GM18861 (cell line): Measurements from ENCODE around the gene SELENON.
"Not testable (repeated sequence)": the region's sequence is repeated elsewhere in the genome, so short reads cannot be mapped to it uniquely, and the experiment has no call there.

Experiments
- ATAC-seq: cut with Tn5 transposase; IDR thresholded peaks from one replicate; pipeline ENCODE4 v1.9.1; 2021; ENCODE audit not compliant: unreplicated experiment

The SELENON gene

GRCh38 chr1:25821630-25822091 is 21.7 kb downstream of the SELENON start:
- ATAC-seq, result no peak

- no peak for ATAC-seq
These were observed 25.6 kb downstream of the SELENON start for GRCh38 chr1:25825605-25826004.

GRCh38 chr1:25826571-25826970 is 26.6 kb downstream of the SELENON start:
- ATAC-seq, result no peak

- no peak for ATAC-seq
These were observed 28.5 kb downstream of the SELENON start for GRCh38 chr1:25828491-25828890.

GRCh38 chr1:25829046-25829445 is 29.1 kb downstream of the SELENON start:
- ATAC-seq, result no peak

GRCh38 chr1:25831569-25832196 is 31.7 kb downstream of the SELENON start:
- no peak for ATAC-seq

- ATAC-seq, result no peak
These were observed 32.5 kb downstream of the SELENON start for GRCh38 chr1:25832336-25833037.

GRCh38 chr1:25833158-25833557 is 33.2 kb downstream of the SELENON start:
- ATAC-seq, result no peak

- ATAC-seq, result no peak
These were observed 34.9 kb downstream of the SELENON start for GRCh38 chr1:25834894-25835293.

- no peak for ATAC-seq
These were observed 36.7 kb downstream of the SELENON start for GRCh38 chr1:25836695-25837094.

- ATAC-seq, result no peak
These were observed 37.4 kb downstream of the SELENON start for GRCh38 chr1:25837262-25837875.

GRCh38 chr1:25839808-25840207 is 39.8 kb downstream of the SELENON start:
- not testable (repeated sequence) for ATAC-seq

- no peak for ATAC-seq
These were observed 43.5 kb downstream of the SELENON start for GRCh38 chr1:25843483-25843882.

- no peak for ATAC-seq
These were observed 44.7 kb downstream of the SELENON start for GRCh38 chr1:25844536-25845337.

GRCh38 chr1:25845664-25846063 is 45.7 kb downstream of the SELENON start:
- ATAC-seq, result no peak

GRCh38 chr1:25847929-25848328 is 47.9 kb downstream of the SELENON start:
- ATAC-seq, result no peak

- no peak for ATAC-seq
These were observed 48.5 kb downstream of the SELENON start for GRCh38 chr1:25848531-25848930.

- ATAC-seq, result no peak
These were observed 54.6 kb downstream of the SELENON start for GRCh38 chr1:25854554-25854953.

- no peak for ATAC-seq
These were observed 56.9 kb downstream of the SELENON start for GRCh38 chr1:25856856-25857255.

- ATAC-seq, result no peak
These were observed 58.5 kb downstream of the SELENON start for GRCh38 chr1:25858494-25858893.
